GM21825 (cell line): ENCODE results near the gene CAST.
"Not testable (repeated sequence)": the region's sequence is repeated elsewhere in the genome, so short reads cannot be mapped to it uniquely, and the experiment has no call there.

Experiments
- ATAC-seq: cut with Tn5 transposase; IDR thresholded peaks from one replicate; pipeline ENCODE4 v1.9.1; 2021; ENCODE audit warnings: mild to moderate bottlenecking, moderate library complexity; ENCODE audit not compliant: unreplicated experiment

The CAST gene, protein sequence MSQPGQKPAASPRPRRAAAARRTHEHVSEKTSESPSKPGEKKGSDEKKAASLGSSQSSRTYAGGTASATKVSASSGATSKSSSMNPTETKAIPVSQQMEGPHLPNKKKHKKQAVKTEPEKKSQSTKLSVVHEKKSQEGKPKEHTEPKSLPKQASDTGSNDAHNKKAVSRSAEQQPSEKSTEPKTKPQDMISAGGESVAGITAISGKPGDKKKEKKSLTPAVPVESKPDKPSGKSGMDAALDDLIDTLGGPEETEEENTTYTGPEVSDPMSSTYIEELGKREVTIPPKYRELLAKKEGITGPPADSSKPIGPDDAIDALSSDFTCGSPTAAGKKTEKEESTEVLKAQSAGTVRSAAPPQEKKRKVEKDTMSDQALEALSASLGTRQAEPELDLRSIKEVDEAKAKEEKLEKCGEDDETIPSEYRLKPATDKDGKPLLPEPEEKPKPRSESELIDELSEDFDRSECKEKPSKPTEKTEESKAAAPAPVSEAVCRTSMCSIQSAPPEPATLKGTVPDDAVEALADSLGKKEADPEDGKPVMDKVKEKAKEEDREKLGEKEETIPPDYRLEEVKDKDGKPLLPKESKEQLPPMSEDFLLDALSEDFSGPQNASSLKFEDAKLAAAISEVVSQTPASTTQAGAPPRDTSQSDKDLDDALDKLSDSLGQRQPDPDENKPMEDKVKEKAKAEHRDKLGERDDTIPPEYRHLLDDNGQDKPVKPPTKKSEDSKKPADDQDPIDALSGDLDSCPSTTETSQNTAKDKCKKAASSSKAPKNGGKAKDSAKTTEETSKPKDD

GRCh38 chr5:96661855-96662724, at the start of gene CAST:
TSS of gene CAST (plus strand) at chr5:96662376. CDS start at chr5:96662423, 47 bp downstream.
- peak; percentile 62 for ATAC-seq

DNA sequence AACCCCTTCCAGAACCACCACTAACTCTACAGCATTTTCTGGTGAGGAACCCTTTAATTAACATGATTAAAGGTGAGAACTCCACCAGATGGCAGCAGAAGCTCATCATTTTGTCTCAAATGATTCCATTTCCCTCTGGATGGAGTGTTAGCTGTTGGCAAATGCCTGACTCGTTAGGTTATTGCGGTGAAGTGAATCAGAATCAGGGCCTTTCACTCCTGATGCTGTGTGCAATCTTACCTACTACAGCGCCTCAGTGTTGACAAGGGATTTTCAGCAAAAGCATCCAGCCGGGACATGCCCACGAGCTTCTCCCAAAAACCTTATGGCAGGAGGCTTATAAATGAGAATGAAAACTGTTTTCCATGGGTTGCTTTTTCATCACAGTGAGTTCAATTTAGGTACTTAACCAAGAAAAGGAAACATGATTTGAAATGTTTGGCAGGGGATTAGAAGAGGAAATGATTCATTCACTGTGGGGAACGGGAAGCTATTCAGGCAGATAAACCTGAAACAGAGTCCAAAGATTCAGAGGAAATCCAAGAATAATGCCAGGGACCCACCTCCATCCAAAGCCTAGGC, 48.0 kb upstream of the CAST start:
- ATAC-seq = no peak

GRCh38 chr5:96615223-96615622, 47.0 kb upstream of the CAST start:
- ATAC-seq = no peak

- ATAC-seq = no peak
These were observed 45.4 kb upstream of the CAST start for GRCh38 chr5:96616801-96617200.

GRCh38 chr5:96618311-96619016, 43.7 kb upstream of the CAST start:
- ATAC-seq = not testable (repeated sequence)

GRCh38 chr5:96619946-96620345, 42.2 kb upstream of the CAST start:
- ATAC-seq = no peak

DNA sequence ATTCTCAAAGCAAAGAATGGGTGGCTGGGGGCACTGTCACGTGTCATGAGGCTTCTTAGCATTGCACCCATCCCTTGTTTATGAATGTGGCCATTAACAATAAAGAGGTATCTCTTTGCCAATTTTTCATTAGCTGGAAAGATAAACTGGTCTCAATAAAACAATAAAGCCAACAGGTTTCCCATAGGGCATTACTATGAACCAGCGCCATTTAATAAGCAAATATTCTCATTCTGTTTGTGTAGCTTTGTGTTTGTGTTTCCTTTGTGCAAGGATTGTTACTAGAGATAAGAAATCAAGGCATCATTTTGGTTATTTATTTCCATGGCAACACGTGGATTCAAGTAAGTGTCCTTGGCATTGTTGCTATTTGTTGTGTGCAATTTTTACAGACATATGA, 37.6 kb upstream of the CAST start:
- no peak for ATAC-seq

GRCh38 chr5:96625365-96625764, 36.8 kb upstream of the CAST start:
- no peak for ATAC-seq

DNA sequence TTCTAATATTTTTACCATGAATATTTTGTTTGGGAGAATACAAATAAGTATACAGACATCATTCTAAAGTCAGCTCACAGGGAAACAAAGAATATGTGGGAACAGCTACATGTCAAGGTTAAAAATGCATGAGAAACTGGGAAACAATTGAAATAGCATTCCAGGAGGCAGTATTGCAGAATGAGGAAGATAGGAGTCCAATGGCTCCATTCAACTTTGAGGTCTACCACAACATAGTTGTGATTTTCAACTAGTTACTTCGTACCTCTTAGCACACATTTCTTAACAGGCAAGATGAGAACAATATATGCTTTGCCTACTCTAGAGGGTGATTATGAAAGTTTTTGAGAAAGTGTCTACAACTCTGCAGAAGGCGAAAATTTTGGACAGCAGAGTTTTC, 35.2 kb upstream of the CAST start:
- no peak for ATAC-seq

- no peak for ATAC-seq
These were observed 34.3 kb upstream of the CAST start for GRCh38 chr5:96627792-96628398.

- ATAC-seq = no peak
These were observed 33.8 kb upstream of the CAST start for GRCh38 chr5:96628406-96628805.

GRCh38 chr5:96629774-96630173, 32.4 kb upstream of the CAST start:
- ATAC-seq = no peak

GRCh38 chr5:96633820-96634219, 28.4 kb upstream of the CAST start:
- no peak for ATAC-seq

GRCh38 chr5:96634881-96635280, 27.3 kb upstream of the CAST start:
- ATAC-seq = no peak

DNA sequence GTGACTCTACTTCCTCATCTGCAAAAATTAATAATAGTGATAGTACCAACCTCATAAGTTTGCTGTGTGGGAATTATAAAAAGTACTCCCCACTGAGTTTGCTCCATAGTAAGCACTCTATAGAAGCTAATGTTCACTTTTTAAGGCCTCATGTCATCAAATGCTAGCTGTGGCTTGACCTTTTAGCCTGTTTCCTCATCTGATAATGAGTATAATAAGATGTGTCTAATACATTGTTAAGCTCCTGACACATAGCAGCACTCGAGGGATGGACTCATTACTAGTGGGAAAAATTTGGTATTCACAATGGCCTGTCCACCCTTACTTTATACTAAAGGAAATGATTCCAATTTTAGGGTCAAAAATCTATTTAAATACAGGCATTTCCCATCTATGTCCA, 26.1 kb upstream of the CAST start:
- no peak for ATAC-seq

- no peak for ATAC-seq
These were observed 25.6 kb upstream of the CAST start for GRCh38 chr5:96636594-96636993.

DNA sequence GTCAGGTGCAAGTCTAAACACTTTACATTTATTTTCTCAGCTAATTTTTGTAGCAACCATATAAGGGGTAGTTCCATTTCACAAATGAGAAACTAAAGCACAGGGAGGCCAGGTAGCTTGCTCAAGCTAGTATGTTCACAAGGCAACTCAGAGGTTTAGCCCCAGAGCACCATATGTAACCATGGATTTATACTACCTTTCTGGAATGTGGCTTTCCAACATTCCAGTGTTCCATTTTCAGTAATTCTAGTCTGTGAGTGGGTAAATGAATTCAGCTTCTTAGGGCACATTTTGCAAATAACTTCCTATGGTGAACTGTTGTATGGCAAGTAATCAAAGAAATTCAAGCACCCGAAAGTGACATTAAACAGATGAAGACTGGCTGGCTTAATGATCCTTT, 25.0 kb upstream of the CAST start:
- no peak for ATAC-seq

DNA sequence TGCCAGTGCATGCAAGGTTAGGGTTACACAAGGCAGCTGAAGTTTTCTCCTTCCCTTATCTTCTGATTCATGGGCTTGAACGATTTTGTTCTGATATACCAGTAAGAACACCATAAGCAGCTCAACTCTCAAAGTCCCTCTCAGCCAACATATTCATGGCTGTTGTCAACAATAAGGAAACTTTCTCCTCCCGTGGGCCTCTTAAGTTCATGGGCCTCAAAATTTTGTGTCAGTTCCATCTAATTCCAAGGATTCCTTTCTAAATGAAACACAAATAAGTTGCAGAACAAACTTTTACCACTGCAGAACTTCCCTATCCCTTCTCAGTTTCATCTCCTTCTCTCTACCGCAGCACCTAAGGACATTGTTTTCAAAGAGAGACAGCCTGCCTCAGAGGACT, 23.6 kb upstream of the CAST start:
- no peak for ATAC-seq

DNA sequence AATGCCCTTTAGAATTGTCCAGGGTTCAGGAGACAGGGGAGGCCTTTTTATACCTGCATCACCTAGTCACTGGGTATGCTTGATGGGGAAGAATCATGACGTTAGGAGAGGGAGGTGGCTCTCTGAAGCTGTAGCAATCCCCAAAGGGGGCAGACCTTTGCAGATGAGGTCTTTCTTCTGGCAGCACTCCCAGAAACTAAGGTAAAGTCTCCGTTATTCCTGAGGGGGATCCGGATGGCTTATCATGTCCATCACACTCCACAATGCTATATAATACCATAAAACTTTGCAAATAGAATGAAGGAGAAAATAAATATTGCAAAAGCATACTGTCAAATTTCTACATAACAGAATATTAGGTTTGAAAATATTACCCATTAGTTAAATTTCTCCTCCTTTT, 21.5 kb upstream of the CAST start:
- ATAC-seq = no peak
